ENCODE results near the gene KANK4. TPM values are rescaled to one million over a fixed set of nuclear protein-coding genes. Genes with fewer than 3 reads are reported as not detected.

KANK4 gene
- 1.4 and 2.5 TPM in 2 replicates for total RNA-seq

DNA sequence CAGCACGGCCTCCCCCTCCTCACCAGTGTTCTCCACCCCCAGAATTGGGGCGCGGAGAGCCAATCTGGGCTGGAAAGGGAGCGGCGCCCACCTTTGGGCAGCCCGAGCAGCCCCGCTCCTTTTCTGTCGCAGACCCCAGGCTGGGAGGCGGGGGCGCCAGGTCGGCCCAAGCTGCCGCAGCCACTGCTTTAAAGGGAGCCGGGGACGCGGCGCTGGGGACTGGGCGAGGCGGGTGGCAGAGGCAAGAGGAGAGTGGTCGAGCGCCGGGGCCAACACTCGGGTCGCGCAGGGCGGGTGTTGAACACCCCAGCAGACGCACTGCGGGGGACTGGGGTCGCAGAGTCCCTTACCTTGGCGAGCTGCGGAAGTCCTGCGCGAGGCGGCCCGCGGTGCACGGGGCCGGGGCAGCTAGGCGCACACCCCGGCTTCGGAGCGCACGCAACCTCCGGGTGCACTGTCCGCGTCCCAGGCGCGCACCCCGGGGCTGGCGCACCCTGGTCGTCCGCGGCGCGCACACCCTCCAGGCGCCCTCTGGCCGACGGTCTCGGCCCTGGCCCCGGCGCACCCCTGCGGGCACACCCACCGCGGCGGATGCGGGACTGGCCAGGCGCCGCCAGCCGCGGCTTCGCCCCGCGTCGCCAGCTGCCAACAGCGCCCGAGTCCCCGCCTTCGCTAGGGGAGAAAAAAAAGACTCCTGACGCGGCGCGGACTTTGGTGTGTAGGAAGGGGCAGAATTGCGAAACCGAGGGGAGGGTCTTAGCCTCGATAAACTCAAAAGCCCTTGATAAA lies at the start of gene KANK4:
KANK4 (minus strand) TSS at position 679 of the 789 bp plus-strand sequence. CDS start 37,870 bp downstream, outside the sequence.

DNA sequence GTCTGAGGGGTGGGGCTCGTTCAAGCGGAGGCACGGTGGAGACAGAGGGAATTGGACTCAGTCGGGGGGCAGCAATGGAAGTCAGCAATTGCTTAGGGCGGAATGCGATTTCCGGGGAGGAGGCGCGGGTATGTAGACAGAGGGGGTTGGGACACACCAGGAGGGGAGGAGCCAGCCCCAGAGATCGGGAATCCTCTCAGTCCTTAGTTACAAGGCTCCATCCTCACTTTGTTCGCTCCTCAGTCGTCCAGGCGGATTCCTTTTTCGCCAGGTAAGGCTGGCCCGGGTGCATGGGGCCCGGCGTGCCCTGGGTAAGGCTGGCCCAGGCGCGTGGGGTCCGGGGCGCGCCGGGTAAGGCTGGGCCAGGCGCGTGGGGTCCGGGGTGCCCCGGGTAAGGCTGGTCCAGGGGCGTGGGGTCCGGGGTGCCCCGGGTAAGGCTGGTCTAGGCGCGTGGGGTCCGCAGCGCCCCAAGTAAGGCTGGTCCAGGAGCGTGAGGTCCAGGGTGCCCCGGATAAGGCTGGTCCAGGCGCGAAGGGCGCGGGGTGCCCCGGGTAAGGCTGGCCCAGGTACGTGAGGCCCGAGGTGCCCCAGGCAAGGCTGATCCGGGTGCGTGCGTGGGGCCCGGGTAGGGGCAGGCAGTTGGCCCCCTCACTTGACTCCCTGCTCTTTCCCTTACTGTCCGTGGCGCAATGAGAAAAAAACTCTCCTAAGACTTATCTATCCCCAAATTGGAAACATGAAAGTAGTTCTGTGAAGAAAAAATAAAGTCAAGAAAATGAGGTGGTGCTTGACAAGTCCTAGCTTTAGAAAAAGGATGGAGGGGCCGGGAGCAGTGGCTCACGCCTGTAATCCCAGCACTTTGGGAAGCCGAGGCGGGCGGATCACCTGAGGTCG lies 124.3 kb downstream of the KANK4 start, which contains the start of gene L1TD1:
L1TD1 (plus strand) TSS at position 199 of the 894 bp plus-strand sequence. CDS start 11,780 bp downstream, outside the sequence.

Other genes with a start within 250 kb of the KANK4 start
- gene L1TD1, start 124.6 kb downstream of the KANK4 start, total RNA-seq = 0.74 and 1.1 TPM in 2 replicates
- 18.6 and 23.3 TPM in 2 replicates for gene USP1, start 117.6 kb upstream of the KANK4 start, total RNA-seq

Data from airway epithelial cell (primary cell).